Gastrocnemius medialis (tissue), 4 donors: ENCODE results near the gene PTPN3. TPM values are rescaled to one million over a fixed set of nuclear protein-coding genes. Genes with fewer than 3 reads are reported as not detected.

Experiments
- ATAC-seq, 2 donors: fragments of 150-250 bp; one replicate each; pipeline ENCODE4 v1.9.1; 2016
- DNase-seq, 2 donors: peaks; one replicate each; pipeline ENCODE4 v3.0.0-alpha.2; 2019
- H3K27ac ChIP-seq, 4 donors: fragments of 200-600 bp; sonication (generic); 1 replicate in 1 of 4; 2 replicates in 3 of 4; pipeline ENCODE4 v1.5.1; 2016 to 2018; ENCODE audit warnings: mild to moderate bottlenecking in 2 of 4, moderate library complexity in 1 of 4
- H3K27me3 ChIP-seq, 3 donors: fragments of 200-600 bp; sonication (generic) in 2 of 3; 1 replicate in 1 of 3; 2 replicates in 2 of 3; pipeline versions ENCODE4 v1.5.1 to v1.6.0; 2016 to 2019; ENCODE audit warnings: mild to moderate bottlenecking in 1 of 3, moderate library complexity in 1 of 3
- H3K36me3 ChIP-seq, 2 donors: fragments of 200-600 bp; sonication (generic) in 1 of 2; one replicate each; pipeline ENCODE4 v1.5.1; 2017 to 2018
- H3K4me1 ChIP-seq, 2 donors: fragments of 200-600 bp; sonication (generic) in 1 of 2; one replicate each; pipeline ENCODE4 v1.5.1; 2016 to 2017; ENCODE audit warnings: mild to moderate bottlenecking in 2 of 2
- H3K4me3 ChIP-seq, 4 donors: fragments of 200-600 bp; sonication (generic) in 3 of 4; 1 replicate in 1 of 4; 2 replicates in 3 of 4; pipeline ENCODE4 v1.5.1; 2016 to 2019; ENCODE audit warnings: mild to moderate bottlenecking in 2 of 4
- H3K9me3 ChIP-seq, 3 donors: fragments of 200-600 bp; sonication (generic) in 2 of 3; 1 replicate in 1 of 3; 2 replicates in 2 of 3; pipeline ENCODE4 v1.5.1; 2016 to 2019
- CTCF ChIP-seq, 5 experiments: fragments of 450-650 bp in 3 of 5; fragments of 200-600 bp in 2 of 5; sonication (generic) in 2 of 5; IDR thresholded peaks in 4 of 5; conservative IDR thresholded peaks in 1 of 5; 1 replicate in 4 of 5; 2 replicates in 1 of 5; pipeline ENCODE4 v1.5.1; 2016 to 2019; ENCODE audit warnings: antibody characterized with exemption in 5 of 5, mild to moderate bottlenecking in 3 of 5, moderate library complexity in 3 of 5
- POLR2A ChIP-seq, 2 donors: fragments of 450-650 bp; IDR thresholded peaks; one replicate each; pipeline ENCODE4 v1.6.1; 2017; ENCODE audit warnings: antibody characterized with exemption in 2 of 2, mild to moderate bottlenecking in 2 of 2, moderate library complexity in 2 of 2
- in situ Hi-C, 4 donors: fragments of 200-750 bp; cut with MboI; loops; one replicate each; pipeline versions ENCODE4 v1.15.0 to v1.8.0; 2017; ENCODE audit warnings: low sequenced_read_pairs in 4 of 4
- intact Hi-C: fragments of 100-400 bp; cut with DNase I; formaldehyde crosslinking; loops from one replicate; pipeline ENCODE4 v1.15.1; 2023; ENCODE audit warnings: low total_unique reads
- total RNA-seq, 4 donors: library from RNA; depleted of rRNA; stranded (reverse); fragments of >200 nt; gene quantifications; one replicate each; pipeline versions ENCODE4 v1.1.0 to v1.2.3, GENCODE V29; 2016

PTPN3 gene
- total RNA-seq, 4 donors from 2014 or later = 15.6 to 305 (median 82.2) TPM

DNA sequence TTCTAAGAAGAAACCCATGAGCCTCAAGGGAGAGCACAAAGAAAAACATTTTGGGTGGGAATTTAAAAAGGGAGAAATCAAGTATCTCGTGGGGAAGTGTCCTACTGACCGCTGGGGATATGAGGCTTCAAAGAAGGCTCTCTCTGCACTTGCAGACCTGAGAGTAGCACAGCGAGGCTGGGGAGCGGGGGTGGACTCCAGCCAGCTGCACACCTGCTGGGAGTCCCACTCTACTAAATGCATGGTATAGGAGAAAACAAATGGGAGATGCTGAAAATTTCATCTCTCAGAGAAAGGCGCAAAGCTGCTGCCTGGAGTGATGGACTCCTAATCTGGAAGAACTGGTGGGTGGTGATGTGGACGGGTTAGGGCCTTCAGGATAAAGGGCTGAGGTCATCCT is 110.3 kb downstream of the PTPN3 start:
- no peak overlapping the region for H3K27ac ChIP-seq
- H3K9me3 ChIP-seq = no peaks in the 10 kb centered on the region
- TF ChIP-seq POLR2A (IDR thresholded peaks at IDR 0.05) (no peak), CTCF (IDR thresholded peaks at IDR 0.05 in 4 of 5, conservative IDR thresholded peaks at IDR 0.05 in 1 of 5) (no peak)
- in situ Hi-C loops (no loop called here), intact Hi-C loops (no loop called here)
- H3K4me3 ChIP-seq = no peak overlapping the region
- no peak for DNase-seq
- peaks cover 3 to 100% of the 10 kb centered on the region in 2 donors for H3K36me3 ChIP-seq
- no peaks in the 10 kb centered on the region for H3K4me1 ChIP-seq
- ATAC-seq = no peak
- H3K27me3 ChIP-seq = no peaks in the 10 kb centered on the region

DNA sequence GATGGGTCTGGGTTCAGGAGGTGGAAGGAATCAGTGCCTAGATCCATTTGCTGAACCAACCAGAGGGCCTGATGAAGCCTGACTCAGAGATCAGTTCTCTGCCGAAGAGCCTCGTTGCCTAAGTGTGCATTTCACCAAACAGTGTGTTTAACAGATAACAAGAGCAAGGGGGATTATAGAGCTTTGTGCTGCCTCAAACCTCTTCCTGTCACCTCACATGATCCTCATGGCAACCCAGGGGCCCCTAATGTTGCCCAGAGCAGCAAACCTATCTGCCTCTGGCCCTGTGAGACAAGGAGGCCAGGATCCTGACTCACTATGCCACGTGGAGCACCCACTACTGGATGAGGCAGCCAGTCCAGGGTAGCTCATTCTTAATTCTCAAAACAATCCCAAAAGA is 110.9 kb downstream of the PTPN3 start:
- Histone ChIP-seq H3K4me1 (no peaks in the 10 kb centered on the region), H3K9me3 (no peaks in the 10 kb centered on the region), H3K36me3 (peaks cover 8 to 100% of the 10 kb centered on the region in 2 donors), H3K4me3 (no peak overlapping the region), H3K27ac (no peak overlapping the region), H3K27me3 (no peaks in the 10 kb centered on the region)
- no peak for TF ChIP-seq CTCF (IDR thresholded peaks at IDR 0.05 in 4 of 5, conservative IDR thresholded peaks at IDR 0.05 in 1 of 5)
- TF ChIP-seq POLR2A (IDR thresholded peaks at IDR 0.05) = no peak
- intact Hi-C loops (no loop called here), in situ Hi-C loops (no loop called here)
- DNase-seq (no peak), ATAC-seq (no peak)

GRCh38 chr9:109385499-109385898 is 112.6 kb downstream of the PTPN3 start:
- no peak overlapping the region for H3K27ac ChIP-seq
- H3K4me3 ChIP-seq = no peak overlapping the region
- no peaks in the 10 kb centered on the region for H3K4me1 ChIP-seq
- no peak for ATAC-seq
- no peak for DNase-seq
- in situ Hi-C loops (no loop called here), intact Hi-C loops (no loop called here)
- H3K36me3 ChIP-seq = peaks cover 8 to 100% of the 10 kb centered on the region in 2 donors
- no peaks in the 10 kb centered on the region for H3K27me3 ChIP-seq
- TF ChIP-seq CTCF (IDR thresholded peaks at IDR 0.05 in 4 of 5, conservative IDR thresholded peaks at IDR 0.05 in 1 of 5) (no peak), POLR2A (IDR thresholded peaks at IDR 0.05) (no peak)
- H3K9me3 ChIP-seq = no peaks in the 10 kb centered on the region

DNA sequence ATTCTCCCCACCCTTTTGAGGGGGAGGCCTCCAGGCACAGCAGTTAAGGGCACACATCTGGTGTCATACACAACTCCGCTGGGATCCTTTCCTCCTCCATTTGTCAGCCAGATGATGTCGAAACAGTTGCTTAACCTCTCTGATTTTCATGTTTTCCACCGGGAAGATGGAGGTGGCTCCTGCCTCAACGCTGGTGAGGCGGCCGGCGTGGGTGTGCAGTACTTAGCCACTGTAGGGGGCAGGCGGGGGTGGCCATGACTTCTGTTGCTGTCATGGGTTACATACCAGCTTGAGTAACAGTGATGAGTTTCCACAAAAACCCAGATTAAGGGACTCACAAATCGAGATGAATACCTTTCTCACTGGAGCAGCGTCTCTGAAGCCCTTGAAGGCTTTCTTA is 114.2 kb downstream of the PTPN3 start:
- Histone ChIP-seq H3K27ac (no peak overlapping the region), H3K36me3 (peaks cover 8 to 100% of the 10 kb centered on the region in 2 donors), H3K4me3 (no peak overlapping the region), H3K27me3 (no peaks in the 10 kb centered on the region), H3K4me1 (no peaks in the 10 kb centered on the region), H3K9me3 (no peaks in the 10 kb centered on the region)
- ATAC-seq (no peak), DNase-seq (no peak)
- intact Hi-C loops (no loop called here), in situ Hi-C loops (no loop called here)
- no peak for TF ChIP-seq POLR2A (IDR thresholded peaks at IDR 0.05)
- no peak for TF ChIP-seq CTCF (IDR thresholded peaks at IDR 0.05 in 4 of 5, conservative IDR thresholded peaks at IDR 0.05 in 1 of 5)

- Histone ChIP-seq H3K27me3 (no peaks in the 10 kb centered on the region), H3K4me3 (no peak overlapping the region), H3K36me3 (peaks cover 8 to 100% of the 10 kb centered on the region in 2 donors), H3K27ac (no peak overlapping the region), H3K4me1 (no peaks in the 10 kb centered on the region), H3K9me3 (no peaks in the 10 kb centered on the region)
- DNase-seq (no peak), ATAC-seq (no peak)
- no peak for TF ChIP-seq CTCF (IDR thresholded peaks at IDR 0.05 in 4 of 5, conservative IDR thresholded peaks at IDR 0.05 in 1 of 5)
- no peak for TF ChIP-seq POLR2A (IDR thresholded peaks at IDR 0.05)
- intact Hi-C loops (no loop called here), in situ Hi-C loops (no loop called here)
Observed at GRCh38 chr9:109383356-109383755, 114.8 kb downstream of the PTPN3 start.
